ENCODE data around the gene MESP1. TPM values are rescaled to one million over a fixed set of nuclear protein-coding genes. Genes with fewer than 3 reads are reported as not detected.
"Not testable (repeated sequence)": the region's sequence is repeated elsewhere in the genome, so short reads cannot be mapped to it uniquely, and the experiment has no call there.

MESP1 gene
- polyA plus RNA-seq, 3 donors, result 0.04 to 1.2 (median 0.06) TPM

GRCh38 chr15:89783861-89784685 lies 33.0 kb upstream of the MESP1 start:
- no peak overlapping the region for H2AFZ ChIP-seq (ENCODE audit: insufficient read depth, low read depth, low read length, poor library complexity, severe bottlenecking)
- Mint-ChIP-seq H3K4me3 (no peak overlapping the region), H3K36me3 (peaks cover 35 to 51% of the 10 kb centered on the region in 2 donors), H3K4me1 (peaks cover 32% of the 10 kb centered on the region), H3K27me3 (ENCODE audit: low read depth in 3 of 3) (peaks cover 0 to 7% (median 0%) of the 10 kb centered on the region in 3 donors), H3K9me3 (peaks cover 0 to 11% (median 7%) of the 10 kb centered on the region in 7 donors), H3K27ac (peak overlapping the region in 4 of 7 donors; percentile 58 to 83 (median 69))
- intact Hi-C loops (cut with micrococcal nuclease), result loop anchor here in 1 of 2 donors (5.0 kb wide), 1 partner anchor 63 kb away; no protein-coding TSS in a partner anchor
- H3K27me3 ChIP-seq (ENCODE audit: control insufficient read depth in 2 of 2, insufficient read depth in 2 of 2, low read length in 2 of 2), result no peaks in the 10 kb centered on the region
- no peak overlapping the region for H3K4me2 ChIP-seq (replicated peaks; ENCODE audit: extremely low read depth, low read length, poor library complexity, severe bottlenecking)
- peaks cover 54% of the 10 kb centered on the region for H4K20me1 ChIP-seq (ENCODE audit: insufficient read depth, low read length)
- H3K36me3 ChIP-seq (replicated peaks in 1 of 2; ENCODE audit: control insufficient read depth in 1 of 2, insufficient read depth in 2 of 2, low read length in 2 of 2), result peaks cover 40 to 52% of the 10 kb centered on the region in 2 donors
- no peak overlapping the region for H3K9ac ChIP-seq (ENCODE audit: insufficient read depth, low read length, poor library complexity, severe bottlenecking)
- TF ChIP-seq CTCF (IDR thresholded peaks at IDR 0.05), result no peak
- peaks cover 27 to 39% of the 10 kb centered on the region in 2 donors for H3K4me1 ChIP-seq (ENCODE audit: control insufficient read depth in 1 of 2, insufficient read depth in 2 of 2, low read length in 2 of 2)
- WGBS (ENCODE audit: insufficient coverage), result 95% methylated on average over 12 of the region's 15 CpGs
- H3K9me3 ChIP-seq (replicated peaks in 1 of 2; ENCODE audit: control insufficient read depth in 1 of 2, insufficient read depth in 1 of 2, low read length in 2 of 2), result peaks cover 0 to 6% of the 10 kb centered on the region in 2 donors
- DNase-seq, result peak in 1 of 3 donors; percentile 7
- no peaks in the 10 kb centered on the region for H3K79me2 ChIP-seq (ENCODE audit: insufficient read depth, low read length)
- H3K4me3 ChIP-seq (replicated peaks in 1 of 3; ENCODE audit: low read depth in 2 of 3, low read length in 3 of 3), result no peak overlapping the region
- H3K27ac ChIP-seq (ENCODE audit: low read depth in 1 of 2, low read length in 2 of 2), result peak overlapping the region in 1 of 2 donors; percentile 3

- no peak overlapping the region for H2AFZ ChIP-seq (ENCODE audit: insufficient read depth, low read depth, low read length, poor library complexity, severe bottlenecking)
- H3K4me1 Mint-ChIP-seq, result peaks cover 32% of the 10 kb centered on the region
- no peak overlapping the region for H3K4me3 Mint-ChIP-seq
- no peaks in the 10 kb centered on the region for H3K79me2 ChIP-seq (ENCODE audit: insufficient read depth, low read length)
- no peak overlapping the region for H3K4me2 ChIP-seq (replicated peaks; ENCODE audit: extremely low read depth, low read length, poor library complexity, severe bottlenecking)
- H3K27ac ChIP-seq (ENCODE audit: low read depth in 1 of 2, low read length in 2 of 2), result peak overlapping the region; percentile 3 to 21
- peaks cover 27 to 39% of the 10 kb centered on the region in 2 donors for H3K4me1 ChIP-seq (ENCODE audit: control insufficient read depth in 1 of 2, insufficient read depth in 2 of 2, low read length in 2 of 2)
- 93% methylated on average over 9 of the region's 14 CpGs for WGBS (ENCODE audit: insufficient coverage)
- H3K9me3 ChIP-seq (replicated peaks in 1 of 2; ENCODE audit: control insufficient read depth in 1 of 2, insufficient read depth in 1 of 2, low read length in 2 of 2), result no peaks in the 10 kb centered on the region
- intact Hi-C loops (cut with micrococcal nuclease), result loop anchor here in 1 of 2 donors (5.0 kb wide), 1 partner anchor 64 kb away; no protein-coding TSS in a partner anchor
- peaks cover 50% of the 10 kb centered on the region for H4K20me1 ChIP-seq (ENCODE audit: insufficient read depth, low read length)
- no peaks in the 10 kb centered on the region for H3K27me3 ChIP-seq (ENCODE audit: control insufficient read depth in 2 of 2, insufficient read depth in 2 of 2, low read length in 2 of 2)
- no peak overlapping the region for H3K9ac ChIP-seq (ENCODE audit: insufficient read depth, low read length, poor library complexity, severe bottlenecking)
- H3K36me3 ChIP-seq (replicated peaks in 1 of 2; ENCODE audit: control insufficient read depth in 1 of 2, insufficient read depth in 2 of 2, low read length in 2 of 2), result peaks cover 33 to 44% of the 10 kb centered on the region in 2 donors
- peaks cover 0 to 6% (median 4%) of the 10 kb centered on the region in 7 donors for H3K9me3 Mint-ChIP-seq
- no peak for TF ChIP-seq CTCF (IDR thresholded peaks at IDR 0.05)
- peak overlapping the region; percentile 10 to 84 (median 68) for H3K27ac Mint-ChIP-seq
- DNase-seq, result peak in 1 of 3 donors; percentile 8
- H3K27me3 Mint-ChIP-seq (ENCODE audit: low read depth in 3 of 3), result peaks cover 0 to 7% (median 0%) of the 10 kb centered on the region in 3 donors
- H3K36me3 Mint-ChIP-seq, result peaks cover 32 to 43% of the 10 kb centered on the region in 2 donors
- no peak overlapping the region for H3K4me3 ChIP-seq (replicated peaks in 1 of 3; ENCODE audit: low read depth in 2 of 3, low read length in 3 of 3)
These were observed 32.2 kb upstream of the MESP1 start for GRCh38 chr15:89783111-89783860.

- H2AFZ ChIP-seq (ENCODE audit: insufficient read depth, low read depth, low read length, poor library complexity, severe bottlenecking), result not testable (repeated sequence)
These were observed 31.5 kb upstream of the MESP1 start for GRCh38 chr15:89782619-89782950.

More at GRCh38 chr15:89782619-89782950, 31.5 kb upstream of the MESP1 start:
- peaks cover 25 to 36% of the 10 kb centered on the region in 2 donors for H3K36me3 Mint-ChIP-seq
- Histone ChIP-seq H4K20me1 (ENCODE audit: insufficient read depth, low read length) (peaks cover 43% of the 10 kb centered on the region), H3K36me3 (replicated peaks in 1 of 2; ENCODE audit: control insufficient read depth in 1 of 2, insufficient read depth in 2 of 2, low read length in 2 of 2) (peaks cover 26 to 37% of the 10 kb centered on the region in 2 donors), H3K27ac (ENCODE audit: low read depth in 1 of 2, low read length in 2 of 2) (peak overlapping the region in 1 of 2 donors; percentile 78), H3K4me1 (ENCODE audit: control insufficient read depth in 1 of 2, insufficient read depth in 2 of 2, low read length in 2 of 2) (peaks cover 27 to 39% of the 10 kb centered on the region in 2 donors)
- H3K4me1 Mint-ChIP-seq, result peaks cover 32% of the 10 kb centered on the region
- not testable (repeated sequence) for H3K4me3 ChIP-seq (replicated peaks in 1 of 3; ENCODE audit: low read depth in 2 of 3, low read length in 3 of 3); H3K79me2 ChIP-seq (ENCODE audit: insufficient read depth, low read length); H3K9me3 ChIP-seq (replicated peaks in 1 of 2; ENCODE audit: control insufficient read depth in 1 of 2, insufficient read depth in 1 of 2, low read length in 2 of 2); H3K4me2 ChIP-seq (replicated peaks; ENCODE audit: extremely low read depth, low read length, poor library complexity, severe bottlenecking); H3K27me3 Mint-ChIP-seq (ENCODE audit: low read depth in 3 of 3); H3K9ac ChIP-seq (ENCODE audit: insufficient read depth, low read length, poor library complexity, severe bottlenecking); DNase-seq; H3K27me3 ChIP-seq (ENCODE audit: control insufficient read depth in 2 of 2, insufficient read depth in 2 of 2, low read length in 2 of 2); H3K9me3 Mint-ChIP-seq; H3K4me3 Mint-ChIP-seq
- WGBS (ENCODE audit: insufficient coverage), result 100% methylated on average over 3 of the region's 9 CpGs
- peak overlapping the region in 6 of 7 donors; percentile 71 to 94 (median 88) for H3K27ac Mint-ChIP-seq
- intact Hi-C loops (cut with micrococcal nuclease), result loop anchor here in 1 of 2 donors (5.0 kb wide), 1 partner anchor 65 kb away; no protein-coding TSS in a partner anchor

Measured in CD14-positive monocyte (primary cell).